Cardiac fibroblast (primary cell): ENCODE results near the gene KIAA0232.

Experiments
- DNase-seq, 2 donors: peaks; one replicate each; pipeline versions ENCODE4 v3.0.0 to v3.0.0-alpha.2; 2010; ENCODE audit warnings: low read depth in 2 of 2
- H3K4me3 ChIP-seq, 2 donors: replicated peaks in 1 of 2; 1 replicate in 1 of 2; 2 replicates in 1 of 2; pipeline ENCODE4 v1.5.1; 2011; ENCODE audit warnings: low read depth in 2 of 2, low read length in 2 of 2, mild to moderate bottlenecking in 2 of 2, moderate library complexity in 1 of 2
- TF ChIP-seq, protein P1 (sequence below): IDR thresholded peaks from one replicate; pipeline ENCODE4 v1.5.1; 2011; ENCODE audit warnings: low read depth, mild to moderate bottlenecking, low read length, inconsistent platforms

The KIAA0232 gene

DNA sequence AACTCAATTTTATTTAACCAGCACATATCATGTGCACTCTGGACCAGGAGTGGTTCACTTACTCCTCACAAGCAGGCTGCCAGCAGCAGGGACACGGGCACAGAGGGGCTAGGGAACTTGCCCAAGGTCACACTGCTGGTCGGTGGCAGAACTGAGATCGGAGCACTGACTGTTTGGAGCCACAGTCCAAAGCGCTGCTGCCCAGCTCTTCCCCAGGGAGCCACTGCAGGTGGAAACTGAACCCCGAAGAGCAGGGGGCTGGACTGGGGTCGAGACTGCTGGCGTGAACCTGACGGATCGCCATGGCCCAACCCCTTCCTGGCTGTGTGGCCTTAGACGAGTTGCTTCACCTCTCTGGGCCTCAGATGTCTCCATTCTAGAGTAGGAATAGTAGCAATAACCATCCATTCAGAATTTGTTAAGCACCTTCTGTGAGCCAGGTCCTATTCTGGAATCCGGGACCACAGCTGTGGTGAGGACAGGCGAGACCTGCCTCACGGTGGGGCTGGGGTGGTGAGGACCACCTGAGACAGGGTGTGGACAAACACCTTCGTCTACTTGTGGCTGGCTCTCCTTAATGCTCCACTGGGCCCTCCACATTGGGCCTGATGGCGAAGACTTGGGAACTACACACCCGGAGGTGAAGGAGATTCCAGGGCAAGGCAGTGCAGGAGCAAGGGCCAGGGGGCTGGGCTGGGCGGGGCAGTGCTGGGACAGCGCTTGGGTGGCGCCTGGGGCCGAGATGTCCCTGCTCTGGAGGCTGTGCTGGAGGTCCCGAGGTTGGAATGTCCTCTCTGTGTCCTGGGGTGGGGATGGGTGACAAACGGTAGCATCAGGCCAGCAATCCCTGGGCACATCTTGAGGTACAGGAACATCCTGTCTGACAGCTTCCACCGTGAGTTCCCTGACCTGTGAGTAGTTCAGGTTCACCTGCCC, 32.0 kb upstream of the KIAA0232 start:
- TF ChIP-seq, protein P1, sequence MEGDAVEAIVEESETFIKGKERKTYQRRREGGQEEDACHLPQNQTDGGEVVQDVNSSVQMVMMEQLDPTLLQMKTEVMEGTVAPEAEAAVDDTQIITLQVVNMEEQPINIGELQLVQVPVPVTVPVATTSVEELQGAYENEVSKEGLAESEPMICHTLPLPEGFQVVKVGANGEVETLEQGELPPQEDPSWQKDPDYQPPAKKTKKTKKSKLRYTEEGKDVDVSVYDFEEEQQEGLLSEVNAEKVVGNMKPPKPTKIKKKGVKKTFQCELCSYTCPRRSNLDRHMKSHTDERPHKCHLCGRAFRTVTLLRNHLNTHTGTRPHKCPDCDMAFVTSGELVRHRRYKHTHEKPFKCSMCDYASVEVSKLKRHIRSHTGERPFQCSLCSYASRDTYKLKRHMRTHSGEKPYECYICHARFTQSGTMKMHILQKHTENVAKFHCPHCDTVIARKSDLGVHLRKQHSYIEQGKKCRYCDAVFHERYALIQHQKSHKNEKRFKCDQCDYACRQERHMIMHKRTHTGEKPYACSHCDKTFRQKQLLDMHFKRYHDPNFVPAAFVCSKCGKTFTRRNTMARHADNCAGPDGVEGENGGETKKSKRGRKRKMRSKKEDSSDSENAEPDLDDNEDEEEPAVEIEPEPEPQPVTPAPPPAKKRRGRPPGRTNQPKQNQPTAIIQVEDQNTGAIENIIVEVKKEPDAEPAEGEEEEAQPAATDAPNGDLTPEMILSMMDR, result no peak
- H3K4me3 ChIP-seq, result no peak overlapping the region
- DNase-seq, result no peak

DNA sequence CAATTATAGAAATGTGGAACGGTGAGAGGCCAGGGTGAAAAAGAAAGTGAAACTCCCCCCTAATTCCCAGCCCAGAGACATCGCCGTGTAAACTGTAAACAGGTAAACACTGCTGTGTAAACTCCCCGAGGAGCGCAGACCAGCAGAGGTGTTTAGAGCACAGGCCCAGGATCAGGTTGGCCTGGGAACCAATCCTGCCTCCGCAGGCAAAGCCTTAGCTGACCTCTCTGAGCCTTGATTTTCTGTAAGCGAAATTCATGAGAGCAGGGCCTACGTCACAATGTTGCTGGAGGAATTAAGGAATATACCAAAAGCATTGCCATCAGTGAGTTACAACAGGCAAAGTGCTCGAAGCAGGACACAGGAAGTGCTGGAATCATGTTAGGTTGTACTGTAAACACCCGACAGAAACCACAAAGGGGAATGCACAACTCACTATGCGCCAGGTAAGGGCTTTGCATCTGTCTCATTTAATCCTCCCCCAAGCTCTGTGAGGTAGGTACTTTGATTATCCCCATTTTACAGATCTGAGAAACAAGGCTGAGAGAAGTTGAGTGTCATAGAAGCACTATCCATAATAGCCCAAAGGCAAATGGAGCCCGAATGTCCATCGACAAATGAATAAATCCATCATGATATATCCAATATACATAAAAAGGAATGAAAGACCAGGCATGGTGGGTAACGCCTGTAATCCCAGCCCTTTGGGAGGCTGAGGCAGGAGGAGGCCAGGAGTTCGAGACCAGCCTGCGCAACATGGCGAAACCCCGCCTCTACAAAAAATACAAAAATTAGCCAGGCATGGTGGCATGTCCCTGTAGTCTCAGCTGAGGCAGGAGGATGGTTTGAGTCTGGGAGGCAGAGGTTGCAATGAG, 30.7 kb upstream of the KIAA0232 start:
- TF ChIP-seq, protein P1, result no peak
- DNase-seq, result no peak
- no peak overlapping the region for H3K4me3 ChIP-seq

DNA sequence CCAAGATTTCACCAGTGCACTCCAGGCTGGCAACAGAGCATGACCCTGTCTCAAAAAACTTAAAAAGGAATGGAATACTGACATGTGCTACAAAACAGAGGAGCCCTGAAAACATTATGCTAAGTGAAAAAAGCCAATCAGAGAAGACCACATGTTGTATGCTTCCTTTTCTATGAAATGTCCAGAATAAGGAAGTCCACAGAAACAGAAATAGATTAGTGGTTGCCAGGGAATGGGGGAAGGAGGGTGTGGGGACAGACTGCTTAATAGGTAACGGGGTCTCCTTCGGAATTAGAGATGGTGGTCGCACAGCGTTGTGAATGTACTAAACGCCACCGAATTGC, 30.1 kb upstream of the KIAA0232 start:
- TF ChIP-seq, protein P1, result no peak
- DNase-seq, result no peak
- H3K4me3 ChIP-seq, result no peak overlapping the region

DNA sequence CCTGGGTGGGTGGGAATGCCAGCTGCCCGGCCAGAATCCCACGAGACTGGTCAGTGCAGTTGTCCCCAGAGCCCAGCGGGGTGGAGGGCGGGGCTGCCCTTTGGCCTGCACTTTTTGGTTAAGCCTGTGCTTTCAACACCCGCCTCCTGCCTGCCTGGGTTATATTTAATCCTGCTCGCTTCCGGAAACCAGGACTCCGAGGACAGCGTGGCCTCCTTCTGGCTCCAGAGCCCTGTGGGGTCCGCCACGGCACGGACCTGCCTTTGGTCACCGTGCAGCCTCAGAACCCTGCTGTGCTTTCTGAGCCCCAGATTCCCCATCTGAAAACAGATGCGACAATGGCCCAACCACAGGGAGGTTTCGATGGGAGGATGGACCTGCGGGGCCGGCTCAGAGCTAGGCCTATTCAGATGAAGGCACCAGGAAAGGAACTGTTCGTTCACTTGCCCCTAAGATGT, 29.4 kb upstream of the KIAA0232 start:
- no peak for DNase-seq
- no peak overlapping the region for H3K4me3 ChIP-seq
- TF ChIP-seq, protein P1, result no peak

DNA sequence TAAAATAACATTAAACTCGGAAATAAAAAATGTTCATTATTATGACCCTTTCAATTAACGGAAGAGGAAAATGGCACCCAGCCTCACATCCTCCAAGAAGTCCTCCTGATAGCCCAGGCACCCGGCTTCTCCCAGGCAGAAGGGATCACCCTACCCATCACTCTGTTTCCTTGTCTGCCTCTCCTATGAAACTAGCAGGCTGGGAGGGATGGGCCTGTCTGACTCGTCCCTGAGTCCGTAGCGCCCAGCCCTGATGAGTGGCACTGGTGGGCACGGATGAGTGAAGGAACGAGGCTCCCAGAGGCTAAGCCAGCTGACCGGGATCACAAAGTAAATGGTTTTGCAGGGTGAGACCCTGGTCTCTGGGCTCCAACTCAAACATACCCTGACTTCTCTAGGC, 28.6 kb upstream of the KIAA0232 start:
- no peak overlapping the region for H3K4me3 ChIP-seq
- DNase-seq, result no peak
- TF ChIP-seq, protein P1, result no peak

DNA sequence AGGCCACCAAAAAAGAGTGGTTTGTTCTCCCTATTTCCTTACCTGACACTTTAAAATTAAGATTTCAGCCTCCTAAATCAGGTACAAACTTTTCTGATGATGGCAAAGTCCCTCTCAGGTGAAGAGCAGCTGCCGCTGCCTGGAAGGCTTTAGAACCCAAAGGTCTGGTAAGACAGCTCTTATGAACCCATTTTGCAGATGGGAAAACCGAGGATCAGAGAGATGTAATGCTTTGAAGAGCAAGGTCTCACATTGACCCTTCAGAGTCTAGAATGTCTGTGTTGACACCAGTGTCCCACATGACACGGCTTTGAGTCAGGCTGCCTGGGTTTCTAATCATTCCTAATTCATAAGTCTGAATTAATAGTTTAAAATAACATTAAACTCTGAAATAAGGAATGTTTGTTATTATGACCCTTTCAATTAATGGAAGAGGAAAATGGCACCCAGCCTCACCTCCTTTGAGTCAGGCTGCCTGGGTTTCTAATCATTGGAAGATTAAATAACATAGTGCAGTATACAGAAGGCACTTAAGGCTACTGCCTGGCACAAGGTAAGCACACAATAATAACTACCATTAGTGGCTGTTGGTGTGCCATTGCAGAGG, 27.9 kb upstream of the KIAA0232 start:
- no peak for DNase-seq
- no peak overlapping the region for H3K4me3 ChIP-seq
- TF ChIP-seq, protein P1, result no peak
